ENCODE measurements around the gene DUSP16. TPM values are rescaled to one million over a fixed set of nuclear protein-coding genes. Genes with fewer than 3 reads are reported as not detected.

DUSP16 gene, protein sequence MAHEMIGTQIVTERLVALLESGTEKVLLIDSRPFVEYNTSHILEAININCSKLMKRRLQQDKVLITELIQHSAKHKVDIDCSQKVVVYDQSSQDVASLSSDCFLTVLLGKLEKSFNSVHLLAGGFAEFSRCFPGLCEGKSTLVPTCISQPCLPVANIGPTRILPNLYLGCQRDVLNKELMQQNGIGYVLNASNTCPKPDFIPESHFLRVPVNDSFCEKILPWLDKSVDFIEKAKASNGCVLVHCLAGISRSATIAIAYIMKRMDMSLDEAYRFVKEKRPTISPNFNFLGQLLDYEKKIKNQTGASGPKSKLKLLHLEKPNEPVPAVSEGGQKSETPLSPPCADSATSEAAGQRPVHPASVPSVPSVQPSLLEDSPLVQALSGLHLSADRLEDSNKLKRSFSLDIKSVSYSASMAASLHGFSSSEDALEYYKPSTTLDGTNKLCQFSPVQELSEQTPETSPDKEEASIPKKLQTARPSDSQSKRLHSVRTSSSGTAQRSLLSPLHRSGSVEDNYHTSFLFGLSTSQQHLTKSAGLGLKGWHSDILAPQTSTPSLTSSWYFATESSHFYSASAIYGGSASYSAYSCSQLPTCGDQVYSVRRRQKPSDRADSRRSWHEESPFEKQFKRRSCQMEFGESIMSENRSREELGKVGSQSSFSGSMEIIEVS
- total RNA-seq (2021) = 10.6 TPM in 2 replicates
- percentile 63 among the genes with signal in this experiment for Bru-seq, nascent RNA
- percentile 64 among the genes with signal in this experiment for BruChase-seq, experiment 1, labeled RNA remaining after a 2-hour chase
- BruChase-seq, experiment 2, labeled RNA remaining after a 6-hour chase = percentile 59 among the genes with signal in this experiment
- long read RNA-seq, full-length matches to known transcripts = 2 of 9 reads
- long read RNA-seq, partial matches to known transcripts = 1 of 9 reads
- long read RNA-seq, other reads (novel, unspliced or antisense) = 6 of 9 reads

DNA sequence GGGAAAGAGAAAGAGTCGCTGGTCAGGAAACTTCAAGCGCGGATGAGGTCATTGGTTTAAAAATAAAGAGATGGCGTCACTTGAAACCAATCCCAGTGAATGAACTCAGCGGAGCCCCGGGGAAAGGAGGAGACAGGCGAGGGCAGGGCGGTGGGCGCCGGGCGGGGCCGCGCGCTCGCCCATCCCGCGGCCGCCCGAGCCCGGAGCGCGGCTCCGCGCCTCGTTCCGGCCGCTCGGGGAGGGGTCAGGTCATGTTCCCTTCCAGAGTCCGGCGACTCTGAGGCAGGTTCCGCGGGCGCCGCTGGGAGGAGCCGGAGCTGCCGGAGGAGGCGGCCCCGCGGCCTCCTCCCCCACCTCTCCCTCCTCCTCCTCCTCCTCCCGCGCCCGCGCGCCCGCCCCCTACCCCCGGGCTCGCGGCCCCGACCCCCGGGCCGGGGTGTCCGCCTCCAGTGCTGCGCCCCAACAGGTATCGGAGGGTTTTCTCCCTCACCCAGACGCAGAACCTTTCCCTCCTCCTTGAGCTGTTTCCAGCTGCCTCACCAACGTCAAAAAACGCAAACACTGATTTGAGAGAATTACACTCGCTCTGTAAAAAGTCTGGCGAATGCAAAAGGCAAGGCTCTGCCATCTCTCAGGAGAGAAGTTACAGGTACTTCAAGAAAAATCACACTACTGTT lies at the start of gene DUSP16:
DUSP16 (minus strand) TSS at position 279 of the 677 bp plus-strand sequence. CDS start 41,765 bp downstream, outside the sequence.
- Histone ChIP-seq H3K4me1 (ENCODE audit: insufficient read depth, low read length, poor library complexity, severe bottlenecking) (no peaks in the 10 kb centered on the region), H3K4me3 (ENCODE audit: low read depth, low read length, poor library complexity, severe bottlenecking) (peak within 1 kb of the TSS; percentile 86), H3K9me3 (ENCODE audit: low read depth, low read length, poor library complexity, severe bottlenecking) (no peaks in the 10 kb centered on the region), H3K36me3 (ENCODE audit: insufficient read depth, low read length, poor library complexity, severe bottlenecking) (no peaks in the 10 kb centered on the region), H3K27me3 (replicated peaks; ENCODE audit: insufficient read depth, low read depth, low read length, poor library complexity) (no peaks in the 10 kb centered on the region), H3K27ac (ENCODE audit: low read depth, low read length, poor library complexity, severe bottlenecking) (peak within 1 kb of the TSS; percentile 86)
- POLR2A ChIA-PET (ENCODE audit: low non-redundant PET) = no interaction called here
- intact Hi-C loops (cut with micrococcal nuclease; ENCODE audit: unreplicated experiment) = no loop called here
- DNase-seq (ENCODE audit: low spot score) = peak; percentile 93
- BruUV-seq (replicated peaks) = no TSS peak
- TF ChIP-seq, protein P1, sequence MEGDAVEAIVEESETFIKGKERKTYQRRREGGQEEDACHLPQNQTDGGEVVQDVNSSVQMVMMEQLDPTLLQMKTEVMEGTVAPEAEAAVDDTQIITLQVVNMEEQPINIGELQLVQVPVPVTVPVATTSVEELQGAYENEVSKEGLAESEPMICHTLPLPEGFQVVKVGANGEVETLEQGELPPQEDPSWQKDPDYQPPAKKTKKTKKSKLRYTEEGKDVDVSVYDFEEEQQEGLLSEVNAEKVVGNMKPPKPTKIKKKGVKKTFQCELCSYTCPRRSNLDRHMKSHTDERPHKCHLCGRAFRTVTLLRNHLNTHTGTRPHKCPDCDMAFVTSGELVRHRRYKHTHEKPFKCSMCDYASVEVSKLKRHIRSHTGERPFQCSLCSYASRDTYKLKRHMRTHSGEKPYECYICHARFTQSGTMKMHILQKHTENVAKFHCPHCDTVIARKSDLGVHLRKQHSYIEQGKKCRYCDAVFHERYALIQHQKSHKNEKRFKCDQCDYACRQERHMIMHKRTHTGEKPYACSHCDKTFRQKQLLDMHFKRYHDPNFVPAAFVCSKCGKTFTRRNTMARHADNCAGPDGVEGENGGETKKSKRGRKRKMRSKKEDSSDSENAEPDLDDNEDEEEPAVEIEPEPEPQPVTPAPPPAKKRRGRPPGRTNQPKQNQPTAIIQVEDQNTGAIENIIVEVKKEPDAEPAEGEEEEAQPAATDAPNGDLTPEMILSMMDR (conservative IDR thresholded peaks at IDR 0.05; ENCODE audit: low read depth, low read length) = no peak
- TF ChIP-seq EZH2 (IDR thresholded peaks at IDR 0.05; ENCODE audit: borderline replicate concordance, low read depth, low read length, poor library complexity, severe bottlenecking) = no peak
- CTCF ChIA-PET = interaction anchor here (0.7 to 1.5 kb wide), 2 partner anchors 186 to 216 kb away, joined by 3 to 5 read pairs; no protein-coding TSS in a partner anchor

DNA sequence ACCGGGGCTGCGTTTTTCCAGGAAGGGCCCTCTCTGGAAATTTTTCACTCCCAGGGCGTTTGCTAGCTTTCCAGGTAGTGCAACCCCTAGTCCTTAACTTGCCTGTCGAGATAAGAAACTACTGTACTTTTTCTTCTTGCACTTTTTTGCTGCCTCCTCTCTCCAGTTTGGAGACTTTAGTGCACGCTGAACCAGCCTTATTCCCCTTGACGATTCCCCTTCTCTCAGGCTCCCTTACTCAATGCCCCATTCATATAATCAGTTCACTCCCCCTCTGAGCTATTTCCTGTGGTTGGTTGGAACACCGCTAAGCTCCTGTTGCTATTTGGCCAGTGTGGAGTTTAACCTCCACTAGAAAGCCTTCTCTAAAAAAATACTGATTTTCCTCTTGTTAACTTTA lies 49.7 kb upstream of the DUSP16 start:
- H3K4me3 ChIP-seq (ENCODE audit: low read depth, low read length, poor library complexity, severe bottlenecking) = peak overlapping the region; percentile 77
- POLR2A ChIA-PET (ENCODE audit: low non-redundant PET) = interaction anchor here (0.6 kb wide), 1 partner anchor 824 kb away, joined by 3 read pairs; no protein-coding TSS in a partner anchor
- no TSS peak for BruUV-seq (replicated peaks)

More for the DNA sequence above, 49.7 kb upstream of the DUSP16 start:
- H3K9me3 ChIP-seq (ENCODE audit: low read depth, low read length, poor library complexity, severe bottlenecking) = no peaks in the 10 kb centered on the region
- intact Hi-C loops (cut with micrococcal nuclease; ENCODE audit: unreplicated experiment) = loop anchor here (5.0 kb wide), 1 partner anchor 90 kb away; no protein-coding TSS in a partner anchor
- CTCF ChIA-PET = no interaction called here
- TF ChIP-seq, protein P1 (conservative IDR thresholded peaks at IDR 0.05; ENCODE audit: low read depth, low read length) = no peak
- no peak for TF ChIP-seq EZH2 (IDR thresholded peaks at IDR 0.05; ENCODE audit: borderline replicate concordance, low read depth, low read length, poor library complexity, severe bottlenecking)
- peaks cover 5% of the 10 kb centered on the region for H3K4me1 ChIP-seq (ENCODE audit: insufficient read depth, low read length, poor library complexity, severe bottlenecking)
- no peaks in the 10 kb centered on the region for H3K36me3 ChIP-seq (ENCODE audit: insufficient read depth, low read length, poor library complexity, severe bottlenecking)
- H3K27me3 ChIP-seq (replicated peaks; ENCODE audit: insufficient read depth, low read depth, low read length, poor library complexity) = no peaks in the 10 kb centered on the region
- peak; percentile 78 for DNase-seq (ENCODE audit: low spot score)
- H3K27ac ChIP-seq (ENCODE audit: low read depth, low read length, poor library complexity, severe bottlenecking) = peak overlapping the region; percentile 87
